Omental fat pad (tissue), 4 donors: ENCODE measurements around the gene PCF11. TPM values are rescaled to one million over a fixed set of nuclear protein-coding genes. Genes with fewer than 3 reads are reported as not detected.

Experiments used
- ATAC-seq: fragments of 150-250 bp; one replicate; pipeline ENCODE4 v1.9.1; 2016; ENCODE audit warnings: mild to moderate bottlenecking, moderate library complexity; ENCODE audit not compliant: low FRiP score
- DNase-seq: peaks from one replicate; pipeline ENCODE4 v3.0.0-alpha.2; 2019; ENCODE audit warnings: low spot score
- CTCF ChIP-seq, 3 donors: fragments of 450-650 bp; IDR thresholded peaks; one replicate each; pipeline ENCODE4 v1.5.1; 2016 to 2017; ENCODE audit warnings: antibody characterized with exemption in 3 of 3, mild to moderate bottlenecking in 3 of 3, moderate library complexity in 2 of 3
- total RNA-seq, 4 donors: library from RNA; depleted of rRNA; stranded (reverse); fragments of >200 nt; gene quantifications; one replicate each; pipeline ENCODE4 v1.1.0, GENCODE V29; 2016

The PCF11 gene
- total RNA-seq, 4 donors from 2014 or later: 67.2 to 120 (median 96.5) TPM

GRCh38 chr11:83193315-83194280 is 36.7 kb downstream of the PCF11 start, which contains the start of gene ANKRD42:
Gene ANKRD42, plus strand, starts transcription at chr11:83193712. Its CDS starts 959 bp downstream, at chr11:83194671.
- DNase-seq: peak; percentile 76
- TF ChIP-seq CTCF (IDR thresholded peaks at IDR 0.05): no peak
- peak; percentile 90 for ATAC-seq

GRCh38 chr11:83194281-83195142 is 37.6 kb downstream of the PCF11 start:
- ATAC-seq (peak; percentile 83), DNase-seq (peak; percentile 56)
- no peak for TF ChIP-seq CTCF (IDR thresholded peaks at IDR 0.05)

GRCh38 chr11:83195143-83195466 is 38.2 kb downstream of the PCF11 start:
- TF ChIP-seq CTCF (IDR thresholded peaks at IDR 0.05): no peak
- DNase-seq: no peak

GRCh38 chr11:83195649-83196048 is 38.7 kb downstream of the PCF11 start:
- ATAC-seq: no peak
- no peak for TF ChIP-seq CTCF (IDR thresholded peaks at IDR 0.05)
- DNase-seq: no peak

More at GRCh38 chr11:83195143-83195466, 38.2 kb downstream of the PCF11 start:
- ATAC-seq: no peak

GRCh38 chr11:83200035-83200434 is 43.1 kb downstream of the PCF11 start:
- DNase-seq (no peak), ATAC-seq (no peak)
- no peak for TF ChIP-seq CTCF (IDR thresholded peaks at IDR 0.05)

GRCh38 chr11:83205608-83206185 is 48.8 kb downstream of the PCF11 start:
- DNase-seq (no peak), ATAC-seq (no peak)
- TF ChIP-seq CTCF (IDR thresholded peaks at IDR 0.05): no peak
